Measurements from ENCODE around the gene TSC22D1. TPM values are rescaled to one million over a fixed set of nuclear protein-coding genes. Genes with fewer than 3 reads are reported as not detected.
"Not testable (repeated sequence)": the region's sequence is repeated elsewhere in the genome, so short reads cannot be mapped to it uniquely, and the experiment has no call there.

TSC22D1 gene
- total RNA-seq, 4 donors from 2014 or later: 177 to 798 (median 250) TPM

- Histone ChIP-seq H3K27me3 (no peaks in the 10 kb centered on the region), H3K36me3 (no peaks in the 10 kb centered on the region), H3K9me3 (no peaks in the 10 kb centered on the region), H3K4me1 (no peaks in the 10 kb centered on the region), H3K4me3 (no peak overlapping the region), H3K27ac (no peak overlapping the region)
- in situ Hi-C loops (cut with MboI; ENCODE audit: low pct_ligation_motif_present in 1 of 4, low pct_unique_long_range_greater_than_20kb in 1 of 4, low sequenced_read_pairs in 3 of 4) (no loop called here), intact Hi-C loops (cut with DNase I; ENCODE audit: low total_unique reads) (no loop called here)
- TF ChIP-seq POLR2A (IDR thresholded peaks at IDR 0.05): no peak
- TF ChIP-seq, protein P1, sequence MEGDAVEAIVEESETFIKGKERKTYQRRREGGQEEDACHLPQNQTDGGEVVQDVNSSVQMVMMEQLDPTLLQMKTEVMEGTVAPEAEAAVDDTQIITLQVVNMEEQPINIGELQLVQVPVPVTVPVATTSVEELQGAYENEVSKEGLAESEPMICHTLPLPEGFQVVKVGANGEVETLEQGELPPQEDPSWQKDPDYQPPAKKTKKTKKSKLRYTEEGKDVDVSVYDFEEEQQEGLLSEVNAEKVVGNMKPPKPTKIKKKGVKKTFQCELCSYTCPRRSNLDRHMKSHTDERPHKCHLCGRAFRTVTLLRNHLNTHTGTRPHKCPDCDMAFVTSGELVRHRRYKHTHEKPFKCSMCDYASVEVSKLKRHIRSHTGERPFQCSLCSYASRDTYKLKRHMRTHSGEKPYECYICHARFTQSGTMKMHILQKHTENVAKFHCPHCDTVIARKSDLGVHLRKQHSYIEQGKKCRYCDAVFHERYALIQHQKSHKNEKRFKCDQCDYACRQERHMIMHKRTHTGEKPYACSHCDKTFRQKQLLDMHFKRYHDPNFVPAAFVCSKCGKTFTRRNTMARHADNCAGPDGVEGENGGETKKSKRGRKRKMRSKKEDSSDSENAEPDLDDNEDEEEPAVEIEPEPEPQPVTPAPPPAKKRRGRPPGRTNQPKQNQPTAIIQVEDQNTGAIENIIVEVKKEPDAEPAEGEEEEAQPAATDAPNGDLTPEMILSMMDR (IDR thresholded peaks at IDR 0.05): no peak
- no peak for TF ChIP-seq POLR2AphosphoS5 (IDR thresholded peaks at IDR 0.05)
- no peak for TF ChIP-seq EP300 (IDR thresholded peaks at IDR 0.05; ENCODE audit: low read depth)
- WGBS, 2 donors (ENCODE audit: low coverage in 1 of 2): 72% methylated on average over 2 of the region's 2 CpGs; no CpG with 5 or more reads in 1 of the 2 donors
- no peak for DNase-seq
These were observed 29.1 kb upstream of the TSC22D1 start for GRCh38 chr13:44605275-44605674.

DNA sequence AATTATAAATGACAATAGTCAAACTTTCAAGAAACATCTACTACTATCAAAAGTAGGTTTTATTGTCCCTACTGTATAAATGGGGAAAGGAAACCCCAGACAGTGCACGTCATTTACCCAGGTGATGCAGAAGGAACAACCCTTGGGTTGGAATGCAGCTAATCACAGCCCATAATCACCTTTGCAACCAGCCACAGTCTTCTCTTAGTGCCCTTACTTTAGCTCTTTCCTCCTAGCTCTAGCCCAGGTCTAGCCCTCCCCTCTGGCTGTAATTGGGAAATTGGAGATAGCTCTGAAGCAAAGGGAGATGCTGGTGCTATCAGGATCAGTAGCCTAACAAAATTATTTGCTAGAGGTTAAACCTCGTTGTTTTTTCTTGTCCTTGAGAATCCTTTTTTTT is 25.5 kb upstream of the TSC22D1 start:
- Histone ChIP-seq H3K4me1 (no peaks in the 10 kb centered on the region), H3K4me3 (no peak overlapping the region), H3K36me3 (no peaks in the 10 kb centered on the region), H3K9me3 (no peaks in the 10 kb centered on the region), H3K27ac (no peak overlapping the region), H3K27me3 (no peaks in the 10 kb centered on the region)
- TF ChIP-seq POLR2A (IDR thresholded peaks at IDR 0.05): no peak
- in situ Hi-C loops (cut with MboI; ENCODE audit: low pct_ligation_motif_present in 1 of 4, low pct_unique_long_range_greater_than_20kb in 1 of 4, low sequenced_read_pairs in 3 of 4) (no loop called here), intact Hi-C loops (cut with DNase I; ENCODE audit: low total_unique reads) (no loop called here)
- no peak for DNase-seq
- 62 to 74% methylated on average over 2 of the region's 2 CpGs for WGBS, 2 donors (ENCODE audit: low coverage in 1 of 2)

DNA sequence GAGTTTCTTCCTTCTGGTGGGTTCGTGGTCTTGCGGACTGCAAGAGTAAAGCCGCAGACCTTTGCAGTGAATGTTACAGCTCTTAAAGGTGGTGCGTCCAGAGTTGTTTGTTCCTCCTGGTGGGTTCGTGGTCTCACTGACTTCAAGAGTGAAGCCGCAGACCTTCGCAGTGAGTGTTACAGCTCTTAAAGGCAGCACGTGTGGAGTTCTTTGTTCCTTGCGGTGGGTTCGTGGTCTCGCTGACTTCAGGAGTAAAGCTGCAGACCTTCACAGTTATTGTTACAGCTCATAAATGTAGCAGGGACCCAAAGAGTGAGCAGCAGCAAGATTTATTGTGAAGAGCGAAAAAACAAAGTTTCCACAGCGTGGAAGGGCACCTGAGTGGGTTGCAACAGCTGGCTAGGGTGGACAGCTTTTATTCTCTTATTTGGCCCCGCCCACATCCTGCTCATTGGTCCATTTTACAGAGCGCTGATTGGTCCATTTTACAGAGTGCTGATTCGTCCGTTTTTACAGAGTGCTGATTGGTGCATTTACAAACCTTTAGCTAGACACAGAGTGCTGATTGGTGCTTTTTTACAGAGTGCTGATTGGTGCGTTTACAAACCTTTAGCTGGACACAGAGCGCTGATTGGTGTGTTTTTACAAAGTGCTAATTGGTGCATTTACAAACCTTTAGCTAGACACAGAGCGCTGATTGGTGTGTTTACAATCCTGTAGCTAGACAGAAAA is 17.9 kb upstream of the TSC22D1 start:
- H3K27ac ChIP-seq; DNase-seq; H3K4me1 ChIP-seq; intact Hi-C loops (cut with DNase I; ENCODE audit: low total_unique reads); in situ Hi-C loops (cut with MboI; ENCODE audit: low pct_ligation_motif_present in 1 of 4, low pct_unique_long_range_greater_than_20kb in 1 of 4, low sequenced_read_pairs in 3 of 4); H3K36me3 ChIP-seq; H3K4me3 ChIP-seq; H3K27me3 ChIP-seq; H3K9me3 ChIP-seq: not testable (repeated sequence)
- WGBS, 2 donors (ENCODE audit: low coverage in 1 of 2): 91% methylated on average over 20 of the region's 20 CpGs; no CpG with 5 or more reads in 1 of the 2 donors

GRCh38 chr13:44592216-44592847 is 16.2 kb upstream of the TSC22D1 start:
- no peaks in the 10 kb centered on the region for H3K4me1 ChIP-seq
- no peaks in the 10 kb centered on the region for H3K27me3 ChIP-seq
- in situ Hi-C loops (cut with MboI; ENCODE audit: low pct_ligation_motif_present in 1 of 4, low pct_unique_long_range_greater_than_20kb in 1 of 4, low sequenced_read_pairs in 3 of 4) (no loop called here), intact Hi-C loops (cut with DNase I; ENCODE audit: low total_unique reads) (no loop called here)
- no peak for TF ChIP-seq POLR2A (IDR thresholded peaks at IDR 0.05)
- H3K9me3 ChIP-seq: no peaks in the 10 kb centered on the region
- WGBS, 2 donors (ENCODE audit: low coverage in 1 of 2): 83 to 92% methylated on average over 2 to 6 of the region's 6 CpGs
- H3K36me3 ChIP-seq: no peaks in the 10 kb centered on the region
- H3K27ac ChIP-seq: no peak overlapping the region
- H3K4me3 ChIP-seq: no peak overlapping the region
- DNase-seq: no peak

DNA sequence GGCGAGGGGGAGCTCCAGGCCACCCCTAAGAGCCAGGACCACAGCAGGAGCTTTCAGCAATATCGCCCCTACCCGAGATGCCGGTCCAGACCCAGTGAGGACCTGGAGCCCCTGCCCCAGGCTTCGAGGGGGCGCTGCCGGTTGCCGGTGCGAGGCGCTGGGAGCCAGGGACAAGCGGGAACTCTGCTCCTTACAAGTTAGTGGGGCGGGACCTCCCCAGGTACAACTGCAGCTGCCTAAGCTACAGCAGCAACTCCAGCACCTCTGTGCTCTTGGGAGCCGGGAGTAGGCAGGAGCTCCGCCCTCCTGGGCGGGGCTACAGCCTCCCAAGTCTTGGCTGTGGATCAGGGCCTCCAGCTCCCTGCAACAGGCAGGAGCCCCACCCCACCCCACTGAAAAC is 15.2 kb upstream of the TSC22D1 start:
- DNase-seq: no peak
- H3K4me1 ChIP-seq: no peaks in the 10 kb centered on the region
- in situ Hi-C loops (cut with MboI; ENCODE audit: low pct_ligation_motif_present in 1 of 4, low pct_unique_long_range_greater_than_20kb in 1 of 4, low sequenced_read_pairs in 3 of 4): no loop called here
- H3K4me3 ChIP-seq: no peak overlapping the region
- no peak for TF ChIP-seq POLR2AphosphoS5 (IDR thresholded peaks at IDR 0.05)
- TF ChIP-seq EP300 (IDR thresholded peaks at IDR 0.05; ENCODE audit: low read depth): no peak
- TF ChIP-seq POLR2A (IDR thresholded peaks at IDR 0.05): no peak
- TF ChIP-seq, protein P1 (IDR thresholded peaks at IDR 0.05): no peak
- no peak overlapping the region for H3K27ac ChIP-seq
- WGBS, 2 donors (ENCODE audit: low coverage in 1 of 2): 75% methylated on average over 8 of the region's 15 CpGs; no CpG with 5 or more reads in 1 of the 2 donors
- no peaks in the 10 kb centered on the region for H3K27me3 ChIP-seq
- H3K36me3 ChIP-seq: no peaks in the 10 kb centered on the region
- H3K9me3 ChIP-seq: no peaks in the 10 kb centered on the region
- intact Hi-C loops (cut with DNase I; ENCODE audit: low total_unique reads): no loop called here

Data from transverse colon (tissue), 4 donors.